ENCODE results near the gene ZNF296.
"Not testable (repeated sequence)": the region's sequence is repeated elsewhere in the genome, so short reads cannot be mapped to it uniquely, and the experiment has no call there.

Gene ZNF296

GRCh38 chr19:45076029-45076850 is at the start of gene ZNF296:
Gene ZNF296 (minus strand): TSS chr19:45076478. CDS start chr19:45076373, 105 bp downstream.
- peak; percentile 95 for DNase-seq

DNA sequence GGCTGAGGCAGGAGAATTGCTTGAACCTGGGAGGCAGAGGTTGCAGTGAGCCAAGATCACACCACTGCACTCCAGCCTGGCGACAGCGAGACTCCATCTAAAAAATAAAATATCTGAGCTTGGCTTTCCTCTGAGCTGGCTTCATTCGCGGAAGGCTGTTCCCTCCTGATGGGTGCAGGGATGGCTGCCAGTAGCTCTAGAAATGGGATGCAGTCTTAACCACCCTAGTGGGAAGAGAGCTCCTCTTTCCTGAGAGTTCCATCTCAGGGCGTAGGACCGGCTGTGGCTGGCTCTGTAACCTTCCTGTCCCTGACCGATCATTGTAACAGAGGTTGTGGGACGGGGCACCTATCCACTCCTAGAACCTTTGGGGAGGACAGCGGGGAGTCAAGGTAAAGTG is 49.1 kb upstream of the ZNF296 start:
- no peak for DNase-seq

- no peak for DNase-seq
These were observed 47.7 kb upstream of the ZNF296 start for GRCh38 chr19:45124021-45124420.

- peak; percentile 65 for DNase-seq
These were observed 47.2 kb upstream of the ZNF296 start for GRCh38 chr19:45123440-45123850.

DNA sequence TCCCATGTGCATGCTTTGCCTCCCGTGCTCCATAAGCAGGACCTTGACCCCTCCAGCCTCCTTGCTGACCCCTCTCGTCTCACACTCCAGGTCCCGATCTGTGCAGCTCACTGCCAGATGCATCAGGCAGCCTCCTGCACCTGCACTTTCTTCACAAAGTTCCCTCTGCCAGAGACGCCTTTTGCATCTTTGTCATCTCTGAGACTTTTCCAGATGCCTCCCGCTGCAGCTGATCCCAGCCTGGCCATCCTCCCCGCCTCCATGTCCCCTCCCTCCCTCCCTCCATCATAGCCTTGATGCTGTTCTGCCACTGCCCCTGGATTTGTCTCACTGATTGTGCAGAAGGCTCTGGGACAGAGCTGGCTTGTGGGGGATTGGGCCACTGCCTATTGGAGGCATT is 46.6 kb upstream of the ZNF296 start:
- DNase-seq = no peak

- no peak for DNase-seq
These were observed 45.6 kb upstream of the ZNF296 start for GRCh38 chr19:45121827-45122345.

DNA sequence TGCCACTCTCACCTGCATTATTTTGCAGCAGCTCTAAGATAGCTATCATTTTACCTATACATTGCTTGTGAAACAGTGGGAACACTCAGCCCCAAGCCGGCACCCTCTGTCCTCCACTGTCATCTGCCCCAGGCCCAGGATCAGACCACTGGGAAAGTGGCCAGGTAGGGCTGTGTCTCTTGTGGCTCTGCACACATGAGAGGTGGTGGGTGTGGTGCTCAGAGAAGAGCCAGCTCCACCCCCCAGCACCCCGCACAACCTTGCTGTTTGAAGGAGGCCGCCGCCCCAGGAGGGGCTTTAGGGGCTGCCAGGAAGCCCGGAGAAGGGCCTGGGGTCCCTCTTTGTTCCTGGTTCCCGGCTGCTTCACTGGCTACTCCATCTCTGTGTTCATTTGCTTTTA is 43.3 kb upstream of the ZNF296 start:
- peak; percentile 53 for DNase-seq

GRCh38 chr19:45118591-45119355 is 42.5 kb upstream of the ZNF296 start:
- peak; percentile 81 for DNase-seq

DNA sequence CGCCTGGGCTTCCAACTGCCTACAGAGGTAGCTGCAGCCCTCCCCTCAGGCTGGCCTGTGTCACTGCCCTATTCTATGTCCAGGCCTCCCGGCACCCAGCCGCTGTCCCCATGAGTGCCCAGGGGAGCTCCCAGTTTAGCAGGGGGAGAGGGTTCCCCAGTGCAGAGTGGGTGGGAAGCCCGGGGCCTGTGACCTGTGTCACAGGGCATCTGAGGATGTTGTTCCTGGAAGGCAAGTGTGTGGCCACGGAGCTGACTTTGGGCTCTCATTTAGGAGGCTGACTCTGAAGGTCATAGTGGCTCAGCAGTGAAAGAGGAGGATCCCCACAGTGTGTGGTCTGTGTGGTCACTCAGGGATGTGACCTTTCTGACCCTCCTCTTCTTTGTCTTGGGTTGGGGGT is 41.8 kb upstream of the ZNF296 start:
- no peak for DNase-seq

DNA sequence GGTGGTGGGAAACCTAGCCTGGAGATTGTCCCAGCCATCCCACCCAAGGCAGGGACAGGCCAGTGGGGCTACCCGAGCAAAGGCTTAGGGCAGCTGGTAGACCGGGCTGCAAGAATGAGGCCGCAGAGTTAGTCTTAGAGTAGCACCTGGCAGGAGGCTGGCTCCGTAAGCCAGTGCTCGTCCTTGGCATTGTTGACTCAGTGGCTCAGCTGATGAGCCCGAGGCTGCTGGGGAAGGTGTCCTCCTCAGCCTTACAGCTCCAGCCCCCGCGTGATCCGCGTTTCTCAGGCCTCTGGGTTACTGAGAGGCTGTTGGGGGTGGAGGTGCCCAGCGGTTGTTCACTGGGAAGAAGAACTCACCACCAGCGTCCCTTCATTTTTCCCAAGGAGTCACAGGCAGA is 41.4 kb upstream of the ZNF296 start:
- DNase-seq = peak; percentile 82

DNA sequence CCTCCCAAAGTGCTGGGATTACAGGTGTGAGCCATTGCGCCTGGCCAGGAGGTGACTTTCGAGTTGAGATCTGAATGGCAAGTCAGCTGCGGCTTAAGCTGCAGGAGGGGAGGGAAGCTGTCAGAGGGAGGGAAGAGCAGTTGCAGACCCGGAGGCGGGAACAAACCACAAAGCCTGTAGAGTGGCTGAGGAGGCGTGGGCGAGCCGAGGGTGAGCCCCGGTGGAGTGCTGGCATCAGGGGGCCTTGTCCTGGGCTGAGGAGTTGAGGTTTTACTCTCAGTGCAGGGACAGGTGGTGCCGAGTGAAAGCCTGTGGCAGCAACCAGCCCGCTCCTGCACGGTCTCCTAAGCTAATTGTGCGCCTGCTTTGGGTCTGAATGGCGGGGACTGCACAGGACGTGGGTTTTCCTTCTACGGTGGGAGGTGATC is 40.9 kb upstream of the ZNF296 start:
- DNase-seq = peak; percentile 85

- DNase-seq = peak; percentile 96
These were observed 39.7 kb upstream of the ZNF296 start for GRCh38 chr19:45115809-45116615.

DNA sequence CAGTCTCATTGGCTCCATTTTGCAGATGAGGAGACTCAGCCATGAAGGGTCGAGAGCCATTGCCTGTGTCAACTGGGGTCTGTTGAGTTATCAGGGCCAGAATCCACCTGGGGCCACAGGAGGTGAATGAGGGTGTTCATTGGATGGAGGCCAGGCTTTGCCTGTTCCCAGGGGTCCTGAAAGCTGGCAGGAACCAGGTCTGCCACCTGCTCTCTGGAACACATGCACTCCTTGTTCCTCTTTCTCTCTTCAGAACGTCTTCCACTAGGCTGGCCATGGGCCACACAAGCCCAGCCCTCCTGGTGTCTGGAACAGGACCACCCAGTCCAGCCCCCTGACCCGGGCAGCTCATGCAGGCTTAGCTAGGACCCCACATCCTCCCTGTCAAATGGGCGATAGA is 37.8 kb upstream of the ZNF296 start:
- peak; percentile 95 for DNase-seq

DNA sequence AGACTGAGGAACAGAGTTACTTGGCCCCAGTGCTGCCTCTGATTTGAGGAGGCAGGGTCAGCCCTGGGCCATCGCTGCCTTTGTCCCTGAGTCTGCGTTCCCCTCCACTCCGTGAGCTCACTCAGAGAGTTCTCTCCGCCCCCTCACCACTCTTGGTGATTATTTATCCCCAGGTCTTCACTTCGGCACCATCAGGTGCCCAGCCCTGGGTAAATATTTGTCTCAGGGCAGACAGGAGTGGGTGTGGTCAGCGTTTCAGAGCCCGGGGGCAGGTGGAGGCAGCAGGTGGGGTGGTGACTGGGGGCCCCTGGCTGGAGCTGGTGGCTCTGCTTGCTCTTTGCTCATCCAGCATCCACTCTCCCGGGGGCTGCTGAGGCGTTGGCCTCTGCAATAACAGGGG is 37.4 kb upstream of the ZNF296 start:
- DNase-seq = peak; percentile 99

DNA sequence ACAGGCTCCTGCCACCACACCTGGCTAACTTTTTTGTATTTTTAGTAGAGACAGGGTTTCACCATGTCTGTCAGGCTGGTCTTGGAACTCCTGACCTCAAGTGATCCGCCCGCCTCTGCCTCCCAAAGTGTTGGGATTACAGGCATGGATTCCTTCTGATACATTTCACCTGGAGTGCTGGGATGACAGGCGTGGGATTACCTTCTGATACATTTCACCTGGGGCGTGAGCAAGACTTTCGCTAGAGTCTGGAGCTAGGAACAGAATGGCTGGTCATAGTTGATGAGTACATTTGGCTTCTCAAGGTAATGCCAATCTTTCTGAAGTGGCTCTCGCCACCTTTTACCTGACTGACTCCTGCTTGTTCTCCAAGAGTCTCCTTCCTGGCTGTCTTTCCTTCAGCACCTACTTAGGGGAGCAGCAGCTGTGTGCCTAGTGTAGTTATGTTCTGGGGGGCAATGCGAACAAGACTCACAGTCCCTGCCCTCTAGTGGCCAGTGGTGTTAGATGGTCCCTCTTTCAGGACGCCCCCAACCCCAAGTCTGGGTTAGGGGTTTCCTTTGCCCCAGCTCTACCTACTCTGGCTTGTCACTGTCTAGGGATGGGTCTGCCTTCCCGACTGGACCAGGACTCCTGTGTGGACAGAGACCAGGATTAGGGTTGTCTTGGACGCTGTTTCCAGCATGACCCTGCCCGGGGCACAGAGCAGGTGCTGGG is 36.0 kb upstream of the ZNF296 start:
- DNase-seq = no peak

GRCh38 chr19:45110851-45111266 is 34.6 kb upstream of the ZNF296 start:
- no peak for DNase-seq

DNA sequence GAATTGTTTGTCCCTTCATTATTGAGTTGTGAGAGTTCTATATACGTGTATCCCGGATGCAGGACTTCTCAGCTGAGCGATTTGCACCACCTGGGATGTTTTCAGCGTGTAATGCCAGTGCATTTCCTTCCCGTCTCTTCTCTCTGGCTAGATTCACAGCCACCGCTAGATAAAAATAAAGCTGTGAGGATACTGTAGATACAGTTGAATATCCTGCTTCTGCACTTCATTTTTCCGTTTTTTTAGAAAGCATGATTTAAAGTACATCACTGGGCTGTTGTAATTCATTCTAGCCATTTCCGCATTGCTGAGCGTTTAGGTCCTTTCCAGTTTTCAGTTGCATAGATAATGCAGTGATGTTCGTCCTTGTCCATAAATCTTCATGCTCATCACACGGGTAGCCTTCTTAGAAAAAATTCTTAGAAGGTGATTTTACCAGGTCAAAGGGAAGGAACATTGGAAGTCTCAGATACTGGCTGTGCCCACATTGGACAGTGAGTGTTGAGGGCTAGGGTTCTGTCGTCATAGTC is 31.4 kb upstream of the ZNF296 start:
- no peak for DNase-seq

- DNase-seq = not testable (repeated sequence)
These were observed 30.1 kb upstream of the ZNF296 start for GRCh38 chr19:45106363-45106762.

GRCh38 chr19:45104658-45105349 is 28.5 kb upstream of the ZNF296 start:
- peak; percentile 51 for DNase-seq

DNA sequence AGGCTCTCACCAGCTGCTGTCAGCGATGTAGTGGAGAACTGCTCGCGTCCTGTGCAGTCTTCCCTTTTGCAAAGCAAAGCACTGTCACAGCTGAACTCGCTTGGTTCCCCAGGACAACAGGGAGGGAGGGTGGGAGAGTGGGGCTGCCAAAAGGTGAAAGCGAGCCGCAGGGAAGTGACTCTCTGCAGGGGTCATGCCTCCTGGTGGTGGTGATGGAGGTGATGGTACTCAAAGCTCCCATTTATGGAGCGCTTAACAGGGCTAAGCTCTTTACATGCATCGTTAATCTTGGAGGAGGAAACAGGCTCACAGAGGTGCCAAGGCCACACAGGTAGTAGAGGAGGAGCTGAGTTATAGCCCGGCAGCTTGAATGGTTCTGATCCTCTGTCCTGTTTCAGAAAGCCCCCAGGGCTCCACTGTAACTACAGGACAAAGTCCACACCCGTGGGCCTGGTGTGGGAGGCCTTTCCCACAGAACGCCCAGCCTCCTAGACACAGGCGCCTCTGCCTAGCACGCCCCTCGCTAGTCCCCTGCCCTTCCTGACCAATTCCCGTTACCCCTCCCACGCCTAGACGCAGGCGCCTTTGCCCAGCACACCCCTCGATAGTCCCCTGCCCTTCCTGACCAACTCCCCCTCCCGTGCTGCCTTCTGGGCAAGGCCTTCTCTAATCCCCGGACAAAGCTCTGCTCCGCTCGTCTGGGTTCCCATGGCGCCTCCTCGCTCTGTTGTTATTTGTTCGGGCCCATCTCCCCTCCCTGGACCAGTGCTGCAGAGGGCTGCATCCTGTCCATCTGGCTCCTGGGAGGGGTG is 27.4 kb upstream of the ZNF296 start:
- peak; percentile 96 for DNase-seq

- peak; percentile 96 for DNase-seq
These were observed 26.9 kb upstream of the ZNF296 start for GRCh38 chr19:45103156-45103507.

All from NCI-H69 (cell line).